ENCODE data around the gene CCDC9. TPM values are rescaled to one million over a fixed set of nuclear protein-coding genes. Genes with fewer than 3 reads are reported as not detected.

Gene CCDC9
- total and polyA plus RNA-seq, 4 donors: 1.4 to 8.1 (median 5.4) TPM

DNA sequence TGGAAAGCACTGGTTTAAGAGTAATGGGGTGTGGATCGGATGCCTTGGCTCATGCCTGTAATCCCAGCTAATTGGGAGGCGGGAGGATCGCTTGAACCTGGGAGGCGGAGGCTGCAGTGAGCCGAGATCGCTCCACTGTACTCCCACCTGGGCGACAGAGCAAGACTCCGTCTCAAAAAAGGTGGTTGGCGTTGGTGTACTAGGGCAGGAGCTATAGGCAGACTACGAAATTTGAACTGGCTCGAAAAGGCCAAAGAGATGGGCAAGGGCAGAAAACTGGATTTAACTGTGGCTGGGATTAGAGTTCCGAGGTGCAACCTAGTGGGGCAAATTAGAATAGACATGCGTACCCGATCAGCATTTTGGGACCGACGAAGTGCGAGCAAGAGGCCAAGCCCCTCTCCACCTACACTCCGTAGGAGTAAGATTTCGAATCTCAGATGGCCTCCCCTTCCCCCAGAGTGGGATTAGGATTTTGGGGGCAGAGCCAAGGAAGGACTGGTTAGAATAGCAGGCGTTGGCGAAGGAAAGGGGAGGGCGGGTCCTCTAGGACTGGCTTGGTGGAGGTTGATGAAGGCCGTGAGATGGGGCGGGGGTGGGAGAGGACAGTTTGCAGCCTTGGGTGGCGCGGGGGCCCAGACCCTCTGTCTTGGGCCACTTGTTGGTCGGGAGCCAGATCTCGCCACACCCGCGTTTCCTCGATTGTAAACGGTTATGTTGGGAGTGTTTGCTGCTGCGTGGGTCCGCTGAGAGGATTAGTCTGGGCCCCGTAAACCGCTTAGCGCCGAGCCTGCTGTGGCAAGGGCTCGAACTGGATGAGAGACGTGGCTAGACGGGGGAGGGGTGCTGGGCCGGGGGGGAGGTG is 16.4 kb downstream of the CCDC9 start:
- no peaks in the 10 kb centered on the region for H3K9me3 ChIP-seq (ENCODE audit: control insufficient read depth in 4 of 4, low read length in 3 of 4)
- no peaks in the 10 kb centered on the region for H3K27me3 ChIP-seq (ENCODE audit: control insufficient read depth in 4 of 4, insufficient read depth in 4 of 4, low read length in 3 of 4)
- no peak overlapping the region for H3K9ac ChIP-seq (ENCODE audit: low read depth in 1 of 2, low read length in 2 of 2)
- H3K4me3 ChIP-seq (ENCODE audit: low read depth in 1 of 3, low read length in 3 of 3): peak overlapping the region in 2 of 3 donors; percentile 58 to 77
- peak overlapping the region; percentile 87 to 99 for H3K27ac ChIP-seq (ENCODE audit: low read depth in 1 of 2, low read length in 2 of 2)
- H3K4me1 ChIP-seq (ENCODE audit: control insufficient read depth in 4 of 4, insufficient read depth in 4 of 4, low read length in 3 of 4): peaks cover 0 to 22% (median 13%) of the 10 kb centered on the region in 4 donors
- TF ChIP-seq, protein P1, sequence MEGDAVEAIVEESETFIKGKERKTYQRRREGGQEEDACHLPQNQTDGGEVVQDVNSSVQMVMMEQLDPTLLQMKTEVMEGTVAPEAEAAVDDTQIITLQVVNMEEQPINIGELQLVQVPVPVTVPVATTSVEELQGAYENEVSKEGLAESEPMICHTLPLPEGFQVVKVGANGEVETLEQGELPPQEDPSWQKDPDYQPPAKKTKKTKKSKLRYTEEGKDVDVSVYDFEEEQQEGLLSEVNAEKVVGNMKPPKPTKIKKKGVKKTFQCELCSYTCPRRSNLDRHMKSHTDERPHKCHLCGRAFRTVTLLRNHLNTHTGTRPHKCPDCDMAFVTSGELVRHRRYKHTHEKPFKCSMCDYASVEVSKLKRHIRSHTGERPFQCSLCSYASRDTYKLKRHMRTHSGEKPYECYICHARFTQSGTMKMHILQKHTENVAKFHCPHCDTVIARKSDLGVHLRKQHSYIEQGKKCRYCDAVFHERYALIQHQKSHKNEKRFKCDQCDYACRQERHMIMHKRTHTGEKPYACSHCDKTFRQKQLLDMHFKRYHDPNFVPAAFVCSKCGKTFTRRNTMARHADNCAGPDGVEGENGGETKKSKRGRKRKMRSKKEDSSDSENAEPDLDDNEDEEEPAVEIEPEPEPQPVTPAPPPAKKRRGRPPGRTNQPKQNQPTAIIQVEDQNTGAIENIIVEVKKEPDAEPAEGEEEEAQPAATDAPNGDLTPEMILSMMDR (IDR thresholded peaks at IDR 0.05; ENCODE audit: low read depth, low read length, missing input control): no peak
- no peak for TF ChIP-seq RAD21 (IDR thresholded peaks at IDR 0.05)
- no peak for TF ChIP-seq TAF1 (conservative IDR thresholded peaks at IDR 0.05)
- TF ChIP-seq, protein P2, sequence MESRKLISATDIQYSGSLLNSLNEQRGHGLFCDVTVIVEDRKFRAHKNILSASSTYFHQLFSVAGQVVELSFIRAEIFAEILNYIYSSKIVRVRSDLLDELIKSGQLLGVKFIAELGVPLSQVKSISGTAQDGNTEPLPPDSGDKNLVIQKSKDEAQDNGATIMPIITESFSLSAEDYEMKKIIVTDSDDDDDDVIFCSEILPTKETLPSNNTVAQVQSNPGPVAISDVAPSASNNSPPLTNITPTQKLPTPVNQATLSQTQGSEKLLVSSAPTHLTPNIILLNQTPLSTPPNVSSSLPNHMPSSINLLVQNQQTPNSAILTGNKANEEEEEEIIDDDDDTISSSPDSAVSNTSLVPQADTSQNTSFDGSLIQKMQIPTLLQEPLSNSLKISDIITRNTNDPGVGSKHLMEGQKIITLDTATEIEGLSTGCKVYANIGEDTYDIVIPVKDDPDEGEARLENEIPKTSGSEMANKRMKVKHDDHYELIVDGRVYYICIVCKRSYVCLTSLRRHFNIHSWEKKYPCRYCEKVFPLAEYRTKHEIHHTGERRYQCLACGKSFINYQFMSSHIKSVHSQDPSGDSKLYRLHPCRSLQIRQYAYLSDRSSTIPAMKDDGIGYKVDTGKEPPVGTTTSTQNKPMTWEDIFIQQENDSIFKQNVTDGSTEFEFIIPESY (IDR thresholded peaks at IDR 0.05): no peak
- TF ChIP-seq EGR1 (IDR thresholded peaks at IDR 0.05; ENCODE audit: low read depth in 2 of 2): no peak
- TF ChIP-seq RXRA (IDR thresholded peaks at IDR 0.05): no peak
- TF ChIP-seq HNF4G (IDR thresholded peaks at IDR 0.05): no peak
- TF ChIP-seq, protein P3, sequence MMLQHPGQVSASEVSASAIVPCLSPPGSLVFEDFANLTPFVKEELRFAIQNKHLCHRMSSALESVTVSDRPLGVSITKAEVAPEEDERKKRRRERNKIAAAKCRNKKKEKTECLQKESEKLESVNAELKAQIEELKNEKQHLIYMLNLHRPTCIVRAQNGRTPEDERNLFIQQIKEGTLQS (IDR thresholded peaks at IDR 0.05): no peak
- TF ChIP-seq, protein P4, sequence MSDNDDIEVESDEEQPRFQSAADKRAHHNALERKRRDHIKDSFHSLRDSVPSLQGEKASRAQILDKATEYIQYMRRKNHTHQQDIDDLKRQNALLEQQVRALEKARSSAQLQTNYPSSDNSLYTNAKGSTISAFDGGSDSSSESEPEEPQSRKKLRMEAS (IDR thresholded peaks at IDR 0.05): no peak
- TF ChIP-seq NR2F2 (IDR thresholded peaks at IDR 0.05): no peak
- no peak for TF ChIP-seq GABPA (IDR thresholded peaks at IDR 0.05 in 1 of 2, conservative IDR thresholded peaks at IDR 0.05 in 1 of 2)
- no peak for TF ChIP-seq YY1 (IDR thresholded peaks at IDR 0.05)
- WGBS: 59% methylated on average over 42 of the region's 42 CpGs
- peaks cover 11 to 23% (median 12%) of the 10 kb centered on the region in 4 donors for H3K36me3 ChIP-seq (ENCODE audit: control insufficient read depth in 4 of 4, insufficient read depth in 3 of 4, low read depth in 1 of 4, low read length in 3 of 4)
- no peak for DNase-seq (ENCODE audit: low spot score)

DNA sequence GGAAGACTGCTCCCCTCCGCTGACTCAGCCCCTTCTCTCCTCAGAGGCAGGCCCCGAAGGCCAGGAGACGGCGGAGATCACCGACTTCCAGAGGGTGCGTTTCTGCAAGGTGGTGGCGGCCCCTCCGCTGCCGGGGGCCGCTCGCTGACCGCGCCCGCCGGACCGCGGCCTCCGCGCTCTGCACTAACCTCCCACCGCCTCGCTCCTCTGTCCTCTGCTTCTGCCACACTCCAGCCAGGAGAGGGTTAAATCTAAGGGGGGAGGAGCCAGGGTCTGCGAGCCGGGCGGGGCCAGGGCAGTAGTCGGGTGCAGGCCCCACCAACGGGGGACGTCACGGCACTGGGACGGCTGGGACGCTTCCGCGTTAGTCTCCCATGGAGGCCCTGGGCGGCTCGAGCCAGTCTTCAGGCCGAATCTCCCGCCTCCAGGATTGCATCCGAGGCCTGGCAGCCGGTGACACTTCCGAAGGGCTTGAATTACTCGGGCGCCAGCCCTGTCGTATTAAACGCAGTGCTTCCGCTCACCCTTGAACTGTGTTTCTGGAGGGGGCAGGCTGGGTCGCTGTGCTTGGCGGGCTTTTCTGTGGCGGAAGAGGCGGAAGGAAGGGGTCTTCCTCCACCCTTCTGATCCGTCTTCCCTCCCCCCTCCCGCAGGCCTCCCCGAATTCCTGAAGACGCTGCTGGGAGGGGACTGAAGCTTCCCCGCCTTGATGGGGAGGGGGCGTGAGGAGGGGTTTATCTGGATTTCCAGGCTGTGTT is 17.2 kb downstream of the CCDC9 start:
- Histone ChIP-seq H3K27me3 (ENCODE audit: control insufficient read depth in 4 of 4, insufficient read depth in 4 of 4, low read length in 3 of 4) (no peaks in the 10 kb centered on the region), H3K4me3 (ENCODE audit: low read depth in 1 of 3, low read length in 3 of 3) (peak overlapping the region; percentile 52 to 77 (median 58)), H3K27ac (ENCODE audit: low read depth in 1 of 2, low read length in 2 of 2) (peak overlapping the region; percentile 87 to 99), H3K9ac (ENCODE audit: low read depth in 1 of 2, low read length in 2 of 2) (peak overlapping the region; percentile 76 to 95), H3K9me3 (ENCODE audit: control insufficient read depth in 4 of 4, low read length in 3 of 4) (no peaks in the 10 kb centered on the region), H3K36me3 (ENCODE audit: control insufficient read depth in 4 of 4, insufficient read depth in 3 of 4, low read depth in 1 of 4, low read length in 3 of 4) (peaks cover 11 to 18% (median 12%) of the 10 kb centered on the region in 4 donors), H3K4me1 (ENCODE audit: control insufficient read depth in 4 of 4, insufficient read depth in 4 of 4, low read length in 3 of 4) (peaks cover 0 to 22% (median 13%) of the 10 kb centered on the region in 4 donors)
- DNase-seq (ENCODE audit: low spot score): peak; percentile 85
- WGBS: 4% methylated on average over 54 of the region's 54 CpGs
- TF ChIP-seq TAF1 (conservative IDR thresholded peaks at IDR 0.05) (peak; percentile 35), GABPA (IDR thresholded peaks at IDR 0.05 in 1 of 2, conservative IDR thresholded peaks at IDR 0.05 in 1 of 2) (peak in 1 of 2 donors; percentile 42), NR2F2 (IDR thresholded peaks at IDR 0.05) (peak; percentile 77), HNF4G (IDR thresholded peaks at IDR 0.05) (no peak), YY1 (IDR thresholded peaks at IDR 0.05) (peak; percentile 54), RAD21 (IDR thresholded peaks at IDR 0.05) (no peak)
- TF ChIP-seq, protein P5, sequence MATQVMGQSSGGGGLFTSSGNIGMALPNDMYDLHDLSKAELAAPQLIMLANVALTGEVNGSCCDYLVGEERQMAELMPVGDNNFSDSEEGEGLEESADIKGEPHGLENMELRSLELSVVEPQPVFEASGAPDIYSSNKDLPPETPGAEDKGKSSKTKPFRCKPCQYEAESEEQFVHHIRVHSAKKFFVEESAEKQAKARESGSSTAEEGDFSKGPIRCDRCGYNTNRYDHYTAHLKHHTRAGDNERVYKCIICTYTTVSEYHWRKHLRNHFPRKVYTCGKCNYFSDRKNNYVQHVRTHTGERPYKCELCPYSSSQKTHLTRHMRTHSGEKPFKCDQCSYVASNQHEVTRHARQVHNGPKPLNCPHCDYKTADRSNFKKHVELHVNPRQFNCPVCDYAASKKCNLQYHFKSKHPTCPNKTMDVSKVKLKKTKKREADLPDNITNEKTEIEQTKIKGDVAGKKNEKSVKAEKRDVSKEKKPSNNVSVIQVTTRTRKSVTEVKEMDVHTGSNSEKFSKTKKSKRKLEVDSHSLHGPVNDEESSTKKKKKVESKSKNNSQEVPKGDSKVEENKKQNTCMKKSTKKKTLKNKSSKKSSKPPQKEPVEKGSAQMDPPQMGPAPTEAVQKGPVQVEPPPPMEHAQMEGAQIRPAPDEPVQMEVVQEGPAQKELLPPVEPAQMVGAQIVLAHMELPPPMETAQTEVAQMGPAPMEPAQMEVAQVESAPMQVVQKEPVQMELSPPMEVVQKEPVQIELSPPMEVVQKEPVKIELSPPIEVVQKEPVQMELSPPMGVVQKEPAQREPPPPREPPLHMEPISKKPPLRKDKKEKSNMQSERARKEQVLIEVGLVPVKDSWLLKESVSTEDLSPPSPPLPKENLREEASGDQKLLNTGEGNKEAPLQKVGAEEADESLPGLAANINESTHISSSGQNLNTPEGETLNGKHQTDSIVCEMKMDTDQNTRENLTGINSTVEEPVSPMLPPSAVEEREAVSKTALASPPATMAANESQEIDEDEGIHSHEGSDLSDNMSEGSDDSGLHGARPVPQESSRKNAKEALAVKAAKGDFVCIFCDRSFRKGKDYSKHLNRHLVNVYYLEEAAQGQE (IDR thresholded peaks at IDR 0.05): no peak
